ENCODE data around the gene DHX34.

DHX34 gene

DNA sequence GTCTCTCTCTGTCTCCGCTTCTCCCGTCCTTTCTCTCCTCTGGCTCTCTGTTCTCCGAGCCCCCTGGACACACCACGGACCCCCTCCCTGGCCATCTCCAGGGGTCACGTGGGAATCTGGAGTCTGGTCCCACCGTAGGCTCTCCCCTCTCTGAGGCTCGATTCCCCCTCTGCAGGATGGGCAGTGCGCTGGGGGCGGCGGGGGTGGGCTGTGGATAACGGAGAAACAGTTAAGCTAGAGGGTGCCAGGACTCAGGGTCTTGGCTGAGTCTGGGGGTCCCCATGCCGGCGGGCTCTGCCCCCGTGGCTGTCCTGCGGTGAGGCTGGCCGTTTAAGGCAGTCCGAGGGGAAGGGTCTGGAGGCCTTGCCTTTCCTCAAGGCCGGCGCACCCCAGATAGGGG lies 70.7 kb downstream of the DHX34 start:
- no peak for DNase-seq

DNA sequence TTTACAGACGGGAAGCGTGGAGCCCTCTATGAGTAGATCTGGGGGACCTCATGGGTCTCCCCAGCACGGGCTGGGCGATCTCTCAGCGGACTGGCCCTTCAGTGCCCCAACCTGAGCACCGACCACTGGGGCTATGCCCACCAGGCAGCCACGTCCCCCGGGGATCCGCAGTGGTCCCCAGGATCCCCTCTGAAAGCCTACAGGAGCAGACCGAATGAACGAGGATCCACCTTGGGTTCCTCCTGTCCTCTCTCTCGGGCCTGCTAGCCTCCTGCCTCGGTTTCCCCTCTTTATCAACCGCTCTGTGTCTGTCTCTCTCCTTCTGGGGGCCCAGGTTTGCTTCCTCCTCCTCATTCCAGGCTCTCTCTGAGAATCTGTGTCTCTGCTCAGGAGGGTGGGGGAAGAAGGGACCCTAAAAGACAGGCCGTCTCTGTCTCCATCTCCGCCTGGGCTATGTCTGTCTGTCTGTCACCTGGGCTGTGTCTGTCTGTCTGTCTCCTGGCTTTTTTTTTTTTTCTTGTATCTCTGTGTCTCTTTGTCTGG lies 72.2 kb downstream of the DHX34 start:
- DNase-seq: no peak

DNA sequence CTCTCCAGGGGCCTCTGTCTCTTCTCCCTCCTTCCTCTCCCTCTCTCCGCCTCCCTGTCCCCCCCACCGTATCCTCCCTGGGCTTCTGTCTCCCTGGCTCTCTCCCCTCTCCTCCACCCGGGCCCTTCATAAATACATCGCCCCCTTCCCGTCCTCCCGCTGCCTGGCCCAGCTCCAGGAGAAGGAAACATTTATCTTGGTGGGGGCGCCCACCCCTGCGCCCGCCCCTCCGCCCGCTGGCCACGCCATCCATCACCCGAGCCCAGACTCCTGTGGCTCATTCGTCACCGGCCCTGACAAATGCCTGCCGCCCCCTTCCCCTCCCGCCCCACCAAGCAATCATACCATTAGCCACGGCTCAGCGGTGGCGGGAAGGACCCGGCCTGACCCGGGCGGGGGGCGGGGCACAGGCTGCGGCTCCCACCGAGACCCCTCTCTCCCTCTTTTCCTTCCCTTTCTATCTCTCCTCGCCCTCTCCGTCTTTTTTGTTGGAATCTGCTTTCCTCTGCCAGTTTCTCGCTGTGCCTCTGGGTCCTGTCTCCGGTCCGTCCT lies 72.8 kb downstream of the DHX34 start:
- DNase-seq: no peak

DNA sequence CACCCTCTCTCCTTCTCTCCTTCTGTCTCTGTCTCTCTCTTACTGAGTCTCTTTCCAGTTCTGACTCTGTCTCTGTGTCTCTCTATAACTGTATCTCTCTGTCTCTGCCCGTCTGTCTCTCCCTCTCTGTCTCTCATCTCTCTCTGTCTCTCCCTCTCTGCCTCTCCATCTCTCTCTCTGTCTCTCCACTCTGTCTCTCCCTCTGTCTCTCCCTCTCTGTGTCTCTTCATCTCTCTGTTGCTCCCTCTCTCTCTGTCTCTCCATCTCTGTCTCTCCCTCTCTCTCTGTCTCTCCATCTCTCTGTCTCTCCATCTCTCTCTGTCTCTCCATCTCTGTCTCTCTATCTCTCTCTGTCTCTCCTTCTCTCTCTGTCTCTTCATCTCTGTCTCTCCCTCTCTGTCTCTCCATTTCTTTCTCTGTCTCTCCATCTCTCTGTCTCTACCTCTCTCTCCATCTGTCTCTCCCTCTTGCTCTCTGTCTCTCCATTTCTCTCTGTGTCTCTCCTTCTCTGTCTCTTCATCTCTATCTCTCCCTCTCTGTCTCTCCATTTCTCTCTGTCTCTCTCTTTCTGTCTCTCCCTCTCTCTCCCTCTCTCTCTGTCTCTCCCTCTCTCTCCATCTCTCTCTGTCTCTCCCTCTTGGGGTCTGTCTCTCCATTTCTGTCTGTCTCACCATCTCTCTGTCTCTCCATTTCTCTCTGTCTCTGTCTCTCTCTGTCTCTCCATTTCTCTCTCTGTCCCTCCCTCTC lies 73.5 kb downstream of the DHX34 start:
- DNase-seq: no peak

DNA sequence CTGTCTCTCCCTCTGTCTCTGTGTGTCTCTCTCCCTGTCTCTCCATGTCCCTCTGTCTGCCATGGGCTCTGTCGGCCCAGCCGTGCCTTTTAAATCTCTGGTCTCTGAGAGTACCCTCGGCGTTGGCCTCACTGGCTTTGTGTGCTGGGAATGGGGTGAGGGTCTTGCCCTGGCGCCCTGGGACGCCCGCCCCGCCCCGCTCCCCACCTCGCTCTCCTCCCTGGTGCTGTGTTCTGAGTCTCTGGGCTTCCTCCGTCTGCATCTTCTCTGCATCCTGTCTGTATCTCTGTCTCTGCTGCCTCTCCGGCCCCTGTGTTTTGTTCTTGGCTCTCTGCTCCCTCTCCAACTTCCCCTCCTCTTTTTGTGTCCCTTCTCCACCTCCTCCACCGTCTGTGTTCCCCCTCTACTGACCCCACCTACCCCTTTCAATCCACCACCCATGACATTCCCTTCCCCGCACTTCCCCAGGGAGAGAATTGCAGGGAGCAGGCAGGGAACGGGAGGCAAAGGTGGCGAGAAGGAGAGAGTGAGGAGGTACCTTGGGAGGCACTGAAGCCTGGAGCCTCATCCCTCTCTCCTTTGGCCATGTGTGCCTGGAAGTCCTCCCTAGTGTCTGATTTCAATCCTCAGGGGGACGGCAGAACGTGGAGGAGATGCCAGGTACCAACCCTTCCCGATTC lies 74.2 kb downstream of the DHX34 start:
- DNase-seq: no peak

DNA sequence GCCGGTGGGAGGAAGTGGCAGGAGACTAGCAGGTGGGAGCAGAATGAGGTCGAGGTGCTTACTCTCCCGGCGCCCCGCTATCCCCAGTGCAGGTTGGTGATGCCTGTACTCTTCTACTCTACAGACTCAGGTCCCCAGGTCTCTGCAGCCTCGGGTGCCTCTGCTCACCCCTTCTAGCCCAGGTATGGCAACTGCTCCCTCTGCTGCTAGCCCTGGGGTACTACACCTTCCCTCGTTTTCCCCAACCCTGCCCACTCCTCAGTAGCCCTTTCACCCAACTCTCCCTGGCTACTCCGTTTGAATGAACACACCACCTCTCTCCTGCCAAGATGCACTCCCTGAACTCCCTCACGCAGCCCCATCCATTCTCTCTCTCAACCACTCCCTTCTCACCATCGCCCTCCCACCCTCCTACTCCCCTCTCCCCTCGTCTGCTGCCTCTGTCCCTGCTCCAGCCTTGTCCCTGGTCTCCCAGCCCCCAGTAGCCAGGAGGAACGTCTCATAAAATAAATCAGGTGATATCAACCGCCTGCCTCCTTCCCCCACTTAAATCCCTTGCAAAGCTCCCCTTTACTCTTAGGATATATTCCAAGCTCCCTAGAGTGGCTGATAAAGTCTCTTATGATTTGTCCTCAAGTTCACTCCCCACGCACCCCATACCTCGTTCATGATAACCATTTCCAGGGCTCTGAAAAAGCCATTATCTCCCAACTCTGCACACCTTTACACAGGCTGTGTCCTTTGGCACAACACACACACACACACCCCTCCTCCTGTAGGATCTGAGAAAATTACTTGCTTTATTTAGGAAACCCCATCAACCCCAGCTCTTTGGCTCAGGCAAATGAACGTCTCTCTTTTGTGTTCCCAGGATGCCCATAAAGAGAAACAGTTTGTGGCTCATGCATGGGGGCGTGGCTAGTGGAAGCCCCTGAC lies 78.4 kb downstream of the DHX34 start:
- DNase-seq: peak; percentile 76

DNA sequence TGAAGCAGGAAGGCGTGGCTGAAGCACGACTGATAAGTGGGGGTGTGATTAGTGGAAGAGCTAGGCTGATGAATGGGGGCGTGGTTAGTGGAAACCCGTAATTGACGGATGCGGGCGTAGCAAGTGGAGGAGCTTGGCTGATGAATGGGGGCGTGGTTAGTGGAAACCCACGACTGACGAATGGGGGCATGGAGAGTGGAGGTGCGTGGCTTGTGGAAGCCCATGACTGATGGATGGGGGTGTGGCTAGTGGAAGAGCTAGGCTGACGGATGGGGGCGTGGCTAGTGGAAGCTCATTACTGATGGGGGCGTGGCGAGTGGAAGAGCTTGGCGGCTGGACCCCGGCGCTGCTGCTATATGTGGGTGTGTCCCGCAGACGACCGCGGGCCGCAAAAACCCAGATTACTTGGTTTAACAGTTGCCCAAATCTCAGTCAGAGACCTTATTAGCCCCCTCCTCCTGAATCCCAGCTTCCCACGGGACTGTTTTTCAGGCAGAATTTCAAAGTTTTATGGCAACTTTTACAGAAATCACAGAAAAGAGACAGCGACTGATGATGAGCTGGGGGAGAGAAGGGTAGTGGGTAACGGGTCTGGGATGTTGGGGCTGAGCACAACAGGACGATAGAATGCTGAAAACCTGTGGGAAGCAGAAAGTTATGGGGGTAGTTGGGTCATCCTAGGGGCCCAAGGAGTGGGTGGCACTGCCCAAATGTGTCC lies 79.2 kb downstream of the DHX34 start:
- DNase-seq: peak; percentile 76

DNA sequence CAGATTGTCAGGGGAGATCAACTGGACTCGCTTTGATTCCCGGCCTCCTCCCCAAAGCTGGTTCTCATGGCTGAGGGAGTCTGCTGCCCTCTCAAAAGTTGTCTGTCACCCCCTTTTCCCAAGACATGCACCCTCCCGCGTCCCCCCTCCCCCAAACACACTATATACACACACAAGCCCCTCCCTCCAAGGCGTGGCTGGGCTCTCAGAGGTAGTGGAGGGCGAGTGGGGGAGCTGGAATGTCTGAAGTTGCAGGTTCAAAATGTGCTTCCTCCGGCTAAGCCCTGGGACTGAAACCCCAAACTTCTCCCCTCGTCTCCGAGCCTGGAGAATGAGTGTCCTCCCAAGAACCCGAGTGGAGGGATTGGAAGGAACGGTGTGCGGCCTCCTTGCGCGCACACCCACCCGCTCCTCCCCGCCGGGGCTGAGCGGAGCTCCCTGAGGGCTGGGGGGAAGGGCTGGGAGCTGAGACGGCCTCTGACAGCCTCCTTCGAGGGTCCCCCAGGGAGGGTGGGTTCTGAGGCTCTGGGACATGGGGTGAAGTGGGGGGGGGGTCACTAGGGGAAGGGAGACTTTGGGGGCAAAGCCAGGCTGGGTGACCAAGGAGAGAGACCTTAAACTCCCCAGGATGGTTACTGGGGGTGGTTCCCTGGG lies 80.2 kb downstream of the DHX34 start:
- no peak for DNase-seq

DNA sequence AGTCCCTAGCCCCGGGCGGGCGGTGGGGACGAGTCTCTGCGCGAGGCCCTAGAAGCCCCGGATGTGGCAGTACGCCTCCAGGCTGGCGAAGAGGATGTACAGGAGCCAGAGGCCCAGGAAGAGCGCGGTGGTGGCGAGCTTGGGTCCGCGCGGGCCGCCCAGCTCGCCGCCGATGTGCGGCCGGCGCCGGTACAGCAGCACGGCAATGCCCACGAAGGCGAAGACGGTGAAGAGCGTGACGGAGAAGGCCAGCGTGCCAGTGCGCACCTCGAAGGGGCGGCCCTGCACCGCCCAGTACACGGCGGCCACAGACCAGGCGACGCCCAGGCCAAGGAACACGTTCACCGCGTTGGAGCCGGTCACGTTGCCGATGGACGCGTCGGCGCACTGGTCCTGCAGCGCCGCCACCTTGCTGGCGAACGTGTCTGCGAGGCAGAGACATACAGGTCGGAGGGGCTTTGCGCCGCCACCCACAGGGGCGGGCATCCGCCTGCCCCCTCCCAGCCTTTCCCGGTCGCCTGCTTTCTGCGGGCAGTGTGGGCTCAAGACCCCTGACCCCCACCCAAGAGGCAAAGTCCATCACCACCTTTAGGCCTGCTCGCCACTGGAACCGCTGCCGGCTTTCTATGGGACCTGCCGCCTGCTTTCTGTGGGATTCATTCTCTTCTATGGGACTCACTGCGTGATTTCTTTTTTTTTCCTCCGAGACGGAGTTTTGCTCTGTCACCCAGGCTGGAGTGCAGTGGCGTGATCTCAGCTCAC lies 81.1 kb downstream of the DHX34 start:
- DNase-seq: no peak

DNA sequence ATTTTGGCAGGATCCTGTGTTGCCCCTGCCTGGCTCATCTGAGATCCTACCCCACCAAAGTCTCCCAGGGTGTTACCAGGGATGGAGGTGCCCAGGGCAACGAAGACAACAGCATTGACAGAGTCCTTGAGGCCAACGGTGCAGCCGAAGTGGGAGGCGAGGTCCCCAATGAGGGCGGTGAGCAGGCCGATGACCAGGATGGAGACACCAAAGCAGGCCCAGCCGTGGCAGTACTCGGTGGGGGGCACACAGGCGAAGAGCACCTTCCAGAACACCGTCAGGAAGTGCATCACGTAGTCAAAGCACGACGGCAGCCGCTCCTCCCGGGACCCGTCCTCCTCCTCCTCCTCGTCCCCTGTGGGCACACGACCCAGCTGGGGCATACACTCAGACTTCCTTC lies 83.0 kb downstream of the DHX34 start:
- no peak for DNase-seq
